ENCODE measurements around the gene UGT2B10. TPM values are rescaled to one million over a fixed set of nuclear protein-coding genes. Genes with fewer than 3 reads are reported as not detected.

Gene UGT2B10
- total RNA-seq, 1 donor from 2014 or later = not detected

- peaks cover 4% of the 10 kb centered on the region for H3K27me3 Mint-ChIP-seq (ENCODE audit: low read depth)
- H3K4me1 Mint-ChIP-seq (ENCODE audit: low read depth) = no peaks in the 10 kb centered on the region
- no peak for TF ChIP-seq CTCF (IDR thresholded peaks at IDR 0.05)
- peaks cover 2% of the 10 kb centered on the region for H3K36me3 Mint-ChIP-seq (ENCODE audit: low read depth)
- H3K27ac Mint-ChIP-seq (ENCODE audit: unreplicated experiment) = no peak overlapping the region
- H3K9me3 Mint-ChIP-seq (ENCODE audit: low read depth) = peaks cover 19% of the 10 kb centered on the region
- no peak overlapping the region for H3K4me3 Mint-ChIP-seq (ENCODE audit: unreplicated experiment)
- DNase-seq (ENCODE audit: low spot score) = no peak
Measured at GRCh38 chr4:68861057-68861456, 45.3 kb downstream of the UGT2B10 start.

- H3K9me3 Mint-ChIP-seq (ENCODE audit: low read depth) = no peaks in the 10 kb centered on the region
- H3K27ac Mint-ChIP-seq (ENCODE audit: unreplicated experiment) = no peak overlapping the region
- H3K36me3 Mint-ChIP-seq (ENCODE audit: low read depth) = no peaks in the 10 kb centered on the region
- no peak for TF ChIP-seq CTCF (IDR thresholded peaks at IDR 0.05)
- H3K4me1 Mint-ChIP-seq (ENCODE audit: low read depth) = no peaks in the 10 kb centered on the region
- DNase-seq (ENCODE audit: low spot score) = no peak
- H3K4me3 Mint-ChIP-seq (ENCODE audit: unreplicated experiment) = no peak overlapping the region
- peaks cover 2% of the 10 kb centered on the region for H3K27me3 Mint-ChIP-seq (ENCODE audit: low read depth)
Measured at GRCh38 chr4:68864438-68865187, 48.8 kb downstream of the UGT2B10 start.

GRCh38 chr4:68865188-68865638, 49.4 kb downstream of the UGT2B10 start:
- H3K4me1 Mint-ChIP-seq (ENCODE audit: low read depth) = no peaks in the 10 kb centered on the region
- DNase-seq (ENCODE audit: low spot score) = no peak
- no peaks in the 10 kb centered on the region for H3K9me3 Mint-ChIP-seq (ENCODE audit: low read depth)
- H3K36me3 Mint-ChIP-seq (ENCODE audit: low read depth) = no peaks in the 10 kb centered on the region
- H3K27me3 Mint-ChIP-seq (ENCODE audit: low read depth) = peaks cover 2% of the 10 kb centered on the region
- no peak overlapping the region for H3K27ac Mint-ChIP-seq (ENCODE audit: unreplicated experiment)
- no peak for TF ChIP-seq CTCF (IDR thresholded peaks at IDR 0.05)
- no peak overlapping the region for H3K4me3 Mint-ChIP-seq (ENCODE audit: unreplicated experiment)

GRCh38 chr4:68865760-68866159, 50.0 kb downstream of the UGT2B10 start:
- H3K36me3 Mint-ChIP-seq (ENCODE audit: low read depth) = no peaks in the 10 kb centered on the region
- no peak overlapping the region for H3K27ac Mint-ChIP-seq (ENCODE audit: unreplicated experiment)
- DNase-seq (ENCODE audit: low spot score) = no peak
- H3K4me1 Mint-ChIP-seq (ENCODE audit: low read depth) = no peaks in the 10 kb centered on the region
- H3K4me3 Mint-ChIP-seq (ENCODE audit: unreplicated experiment) = no peak overlapping the region
- no peaks in the 10 kb centered on the region for H3K9me3 Mint-ChIP-seq (ENCODE audit: low read depth)
- no peak for TF ChIP-seq CTCF (IDR thresholded peaks at IDR 0.05)
- H3K27me3 Mint-ChIP-seq (ENCODE audit: low read depth) = peaks cover 2% of the 10 kb centered on the region

GRCh38 chr4:68869274-68869773, 53.5 kb downstream of the UGT2B10 start:
- H3K9me3 Mint-ChIP-seq (ENCODE audit: low read depth) = no peaks in the 10 kb centered on the region
- no peak overlapping the region for H3K27ac Mint-ChIP-seq (ENCODE audit: unreplicated experiment)
- no peaks in the 10 kb centered on the region for H3K4me1 Mint-ChIP-seq (ENCODE audit: low read depth)
- no peak for TF ChIP-seq CTCF (IDR thresholded peaks at IDR 0.05)
- no peak for DNase-seq (ENCODE audit: low spot score)
- no peak overlapping the region for H3K4me3 Mint-ChIP-seq (ENCODE audit: unreplicated experiment)
- H3K27me3 Mint-ChIP-seq (ENCODE audit: low read depth) = no peaks in the 10 kb centered on the region
- H3K36me3 Mint-ChIP-seq (ENCODE audit: low read depth) = no peaks in the 10 kb centered on the region
